NB4 (cell line): ENCODE data around the gene SLC43A3.

Source experiments
- DNase-seq: peaks from one replicate; pipeline ENCODE4 v3.0.0; 2010; ENCODE audit warnings: low read depth
- H3K4me3 ChIP-seq: one replicate; pipeline ENCODE4 v1.5.1; 2011; ENCODE audit warnings: mild to moderate bottlenecking, low read depth, low read length, moderate library complexity
- CTCF ChIP-seq: IDR thresholded peaks from one replicate; pipeline ENCODE4 v1.5.1; 2012; ENCODE audit warnings: low read depth, low read length
- MAX ChIP-seq: IDR thresholded peaks from 2 replicates; pipeline ENCODE4 v1.6.1; 2011; ENCODE audit warnings: low read depth, low read length
- MYC ChIP-seq: IDR thresholded peaks from 2 replicates; pipeline ENCODE4 v1.6.1; 2011; ENCODE audit warnings: low read depth, low read length
- POLR2A ChIP-seq: IDR thresholded peaks from 2 replicates; pipeline ENCODE4 v1.6.1; 2011; ENCODE audit warnings: mild to moderate bottlenecking; ENCODE audit not compliant: insufficient read length; ENCODE audit errors: extremely low read depth

Gene SLC43A3

GRCh38 chr11:57434640-57435546, 8.0 kb upstream of the SLC43A3 start:
- peak; percentile 92 for DNase-seq
- TF ChIP-seq POLR2A = no peak
- TF ChIP-seq MAX = no peak
- no peak for TF ChIP-seq CTCF
- no peak for TF ChIP-seq MYC
- no peak overlapping the region for H3K4me3 ChIP-seq

- DNase-seq = peak; percentile 100
- H3K4me3 ChIP-seq = peak overlapping the region; percentile 44
- TF ChIP-seq MYC (peak; percentile 93), POLR2A (no peak), MAX (peak; percentile 89), CTCF (no peak)
Observed at GRCh38 chr11:57432714-57433163, 5.8 kb upstream of the SLC43A3 start.

- TF ChIP-seq POLR2A (no peak), MAX (peak; percentile 54; the same call in 1 of the 2 replicates), MYC (peak; percentile 38; the same call in 1 of the 2 replicates)
- peak overlapping the region; percentile 44 for H3K4me3 ChIP-seq
- DNase-seq = peak; percentile 51
Observed at GRCh38 chr11:57432149-57432561, 5.2 kb upstream of the SLC43A3 start.

GRCh38 chr11:57430952-57431351, 4.0 kb upstream of the SLC43A3 start:
- no peak overlapping the region for H3K4me3 ChIP-seq
- peak; percentile 62 for DNase-seq
- TF ChIP-seq CTCF = peak; percentile 19
- TF ChIP-seq MAX = no peak
- no peak for TF ChIP-seq POLR2A
- TF ChIP-seq MYC = no peak

GRCh38 chr11:57429946-57430345, 3.0 kb upstream of the SLC43A3 start:
- TF ChIP-seq MAX (no peak), POLR2A (no peak), CTCF (no peak), MYC (no peak)
- DNase-seq = no peak
- H3K4me3 ChIP-seq = no peak overlapping the region

GRCh38 chr11:57428643-57429042, 1.7 kb upstream of the SLC43A3 start:
- TF ChIP-seq MAX (no peak), MYC (no peak), POLR2A (no peak)
- DNase-seq = no peak
- no peak overlapping the region for H3K4me3 ChIP-seq
